Natural killer cell treated with Interleukin-12 subunit alpha and Interleukin-12 subunit beta and Interleukin-15 and Interleukin-18, amount 100 ng/mL, for 72 hours (primary cell): Measurements from ENCODE around the gene HBZ. TPM values are rescaled to one million over a fixed set of nuclear protein-coding genes. Genes with fewer than 3 reads are reported as not detected.
"Not testable (repeated sequence)": the region's sequence is repeated elsewhere in the genome, so short reads cannot be mapped to it uniquely, and the experiment has no call there.

ENCODE experiments used
- ATAC-seq, 2 donors: fragments of 150-1000 bp; cut with Tn5 transposase in 1 of 2; sonication (Bioruptor Pico), chemical (Tn5 transposase) in 1 of 2; 2 replicates each; pipeline ENCODE4 v1.10.0; 2021
- DNase-seq: peaks from one replicate; pipeline ENCODE4 v3.0.0; 2022; ENCODE audit warnings: low spot score
- H3K27ac Mint-ChIP-seq, 2 donors: 1 replicate in 1 of 2; 2 replicates in 1 of 2; pipeline ENCODE4 v1.8.0; 2022; ENCODE audit warnings: mixed read lengths in 2 of 2, mild to moderate bottlenecking in 1 of 2, moderate library complexity in 1 of 2
- H3K27me3 Mint-ChIP-seq, 2 donors: 1 replicate in 1 of 2; 2 replicates in 1 of 2; pipeline ENCODE4 v1.8.0; 2022; ENCODE audit warnings: mixed read lengths in 2 of 2
- H3K36me3 Mint-ChIP-seq: one replicate; pipeline ENCODE4 v1.8.0; 2022; ENCODE audit warnings: mixed read lengths
- H3K4me1 Mint-ChIP-seq, 2 donors: 1 replicate in 1 of 2; 2 replicates in 1 of 2; pipeline ENCODE4 v1.8.0; 2022; ENCODE audit warnings: low read depth in 2 of 2, mixed read lengths in 2 of 2, mild to moderate bottlenecking in 1 of 2
- H3K4me3 Mint-ChIP-seq: one replicate; pipeline ENCODE4 v1.8.0; 2022; ENCODE audit warnings: mixed read lengths
- H3K9me3 Mint-ChIP-seq: 2 replicates; pipeline ENCODE4 v1.8.0; 2022; ENCODE audit warnings: mixed read lengths
- total RNA-seq, 2 donors: library from RNA; stranded (reverse); gene quantifications; one replicate each; pipeline ENCODE4 v1.2.3, GENCODE V29; 2022

HBZ gene
- total RNA-seq, 2 donors from 2014 or later, result not detected

GRCh38 chr16:183005-183404 lies 30.6 kb downstream of the HBZ start:
- DNase-seq (no peak), ATAC-seq (no peak)
- H3K27ac Mint-ChIP-seq, result no peak overlapping the region
- H3K27me3 Mint-ChIP-seq, result peaks cover 6 to 7% of the 10 kb centered on the region in 2 donors
- H3K4me1 Mint-ChIP-seq, result peaks cover 0 to 3% of the 10 kb centered on the region in 2 donors
- no peaks in the 10 kb centered on the region for H3K9me3 Mint-ChIP-seq
- H3K4me3 Mint-ChIP-seq, result no peak overlapping the region
- no peaks in the 10 kb centered on the region for H3K36me3 Mint-ChIP-seq

GRCh38 chr16:185213-185612 lies 32.8 kb downstream of the HBZ start:
- Mint-ChIP-seq H3K36me3 (peaks cover 3% of the 10 kb centered on the region), H3K9me3 (no peaks in the 10 kb centered on the region), H3K4me3 (no peak overlapping the region), H3K4me1 (peaks cover 0 to 3% of the 10 kb centered on the region in 2 donors), H3K27ac (no peak overlapping the region), H3K27me3 (no peaks in the 10 kb centered on the region)
- ATAC-seq (no peak), DNase-seq (no peak)

GRCh38 chr16:185691-186090 lies 33.2 kb downstream of the HBZ start:
- no peaks in the 10 kb centered on the region for H3K9me3 Mint-ChIP-seq
- H3K4me3 Mint-ChIP-seq, result no peak overlapping the region
- no peaks in the 10 kb centered on the region for H3K27me3 Mint-ChIP-seq
- no peak for ATAC-seq
- H3K27ac Mint-ChIP-seq, result no peak overlapping the region
- H3K4me1 Mint-ChIP-seq, result peaks cover 0 to 3% of the 10 kb centered on the region in 2 donors
- peaks cover 5% of the 10 kb centered on the region for H3K36me3 Mint-ChIP-seq
- DNase-seq, result no peak

GRCh38 chr16:187330-187729 lies 34.9 kb downstream of the HBZ start:
- Mint-ChIP-seq H3K27ac (no peak overlapping the region), H3K4me1 (no peaks in the 10 kb centered on the region), H3K27me3 (no peaks in the 10 kb centered on the region), H3K9me3 (no peaks in the 10 kb centered on the region), H3K4me3 (no peak overlapping the region), H3K36me3 (peaks cover 5% of the 10 kb centered on the region)
- DNase-seq (no peak), ATAC-seq (no peak)

GRCh38 chr16:188674-189073 lies 36.2 kb downstream of the HBZ start:
- DNase-seq, result no peak

GRCh38 chr16:189604-190186 lies 37.3 kb downstream of the HBZ start:
- H3K4me1 Mint-ChIP-seq, result peaks cover 0 to 3% of the 10 kb centered on the region in 2 donors

More at GRCh38 chr16:188674-189073, 36.2 kb downstream of the HBZ start:
- ATAC-seq, result no peak
- Mint-ChIP-seq H3K4me1 (peaks cover 0 to 3% of the 10 kb centered on the region in 2 donors), H3K9me3 (no peaks in the 10 kb centered on the region), H3K27ac (no peak overlapping the region), H3K36me3 (peaks cover 5% of the 10 kb centered on the region), H3K4me3 (no peak overlapping the region), H3K27me3 (no peaks in the 10 kb centered on the region)

GRCh38 chr16:191831-192230 lies 39.4 kb downstream of the HBZ start:
- H3K27ac Mint-ChIP-seq, result no peak overlapping the region
- H3K36me3 Mint-ChIP-seq, result peaks cover 5% of the 10 kb centered on the region
- ATAC-seq, result no peak
- DNase-seq, result no peak
- H3K27me3 Mint-ChIP-seq, result no peaks in the 10 kb centered on the region
- H3K9me3 Mint-ChIP-seq, result no peaks in the 10 kb centered on the region
- H3K4me1 Mint-ChIP-seq, result peaks cover 0 to 3% of the 10 kb centered on the region in 2 donors
- no peak overlapping the region for H3K4me3 Mint-ChIP-seq

More at GRCh38 chr16:189604-190186, 37.3 kb downstream of the HBZ start:
- no peak overlapping the region for H3K4me3 Mint-ChIP-seq
- ATAC-seq, result no peak
- H3K27me3 Mint-ChIP-seq, result no peaks in the 10 kb centered on the region
- no peak for DNase-seq
- peaks cover 5% of the 10 kb centered on the region for H3K36me3 Mint-ChIP-seq
- no peak overlapping the region for H3K27ac Mint-ChIP-seq
- no peaks in the 10 kb centered on the region for H3K9me3 Mint-ChIP-seq

- Mint-ChIP-seq H3K27ac (no peak overlapping the region), H3K4me3 (no peak overlapping the region), H3K9me3 (no peaks in the 10 kb centered on the region), H3K36me3 (peaks cover 5% of the 10 kb centered on the region), H3K4me1 (peaks cover 0 to 3% of the 10 kb centered on the region in 2 donors), H3K27me3 (no peaks in the 10 kb centered on the region)
- no peak for ATAC-seq
- DNase-seq, result no peak
These were observed 40.2 kb downstream of the HBZ start for GRCh38 chr16:192686-193085.

GRCh38 chr16:193441-193840 lies 41.0 kb downstream of the HBZ start:
- no peak overlapping the region for H3K27ac Mint-ChIP-seq
- no peak overlapping the region for H3K4me3 Mint-ChIP-seq
- H3K27me3 Mint-ChIP-seq, result no peaks in the 10 kb centered on the region
- no peaks in the 10 kb centered on the region for H3K9me3 Mint-ChIP-seq
- no peak for ATAC-seq
- peaks cover 0 to 3% of the 10 kb centered on the region in 2 donors for H3K4me1 Mint-ChIP-seq
- H3K36me3 Mint-ChIP-seq, result peaks cover 5% of the 10 kb centered on the region
- no peak for DNase-seq

- H3K9me3 Mint-ChIP-seq, result no peaks in the 10 kb centered on the region
- peaks cover 0 to 3% of the 10 kb centered on the region in 2 donors for H3K4me1 Mint-ChIP-seq
- no peaks in the 10 kb centered on the region for H3K27me3 Mint-ChIP-seq
- no peak overlapping the region for H3K27ac Mint-ChIP-seq
- ATAC-seq (no peak), DNase-seq (no peak)
- no peak overlapping the region for H3K4me3 Mint-ChIP-seq
- peaks cover 5% of the 10 kb centered on the region for H3K36me3 Mint-ChIP-seq
These were observed 42.1 kb downstream of the HBZ start for GRCh38 chr16:194516-194915.

- Mint-ChIP-seq H3K9me3 (no peaks in the 10 kb centered on the region), H3K4me3 (no peak overlapping the region), H3K36me3 (no peaks in the 10 kb centered on the region), H3K4me1 (no peaks in the 10 kb centered on the region), H3K27me3 (no peaks in the 10 kb centered on the region), H3K27ac (no peak overlapping the region)
- ATAC-seq, result no peak
- DNase-seq, result no peak
These were observed 47.9 kb downstream of the HBZ start for GRCh38 chr16:200388-200787.

GRCh38 chr16:203246-203645 lies 50.8 kb downstream of the HBZ start:
- ATAC-seq, result no peak
- Mint-ChIP-seq H3K27ac (no peak overlapping the region), H3K4me1 (peaks cover 4 to 9% of the 10 kb centered on the region in 2 donors), H3K27me3 (no peaks in the 10 kb centered on the region), H3K36me3 (peaks cover 13% of the 10 kb centered on the region), H3K4me3 (no peak overlapping the region), H3K9me3 (no peaks in the 10 kb centered on the region)
- DNase-seq, result no peak

- not testable (repeated sequence) for H3K27me3 Mint-ChIP-seq, H3K4me3 Mint-ChIP-seq, DNase-seq, ATAC-seq, H3K27ac Mint-ChIP-seq, H3K4me1 Mint-ChIP-seq, H3K9me3 Mint-ChIP-seq
- H3K36me3 Mint-ChIP-seq, result peaks cover 18% of the 10 kb centered on the region
These were observed 51.6 kb downstream of the HBZ start for GRCh38 chr16:204046-204445.
